ENCODE data around the gene GIPC3. TPM values are rescaled to one million over a fixed set of nuclear protein-coding genes. Genes with fewer than 3 reads are reported as not detected.

GIPC3 gene
- total RNA-seq, 6 experiments from 2014 or later, result 0.51 to 1.6 (median 0.80) TPM

- TF ChIP-seq POLR2A (IDR thresholded peaks at IDR 0.05) (no peak), CTCF (IDR thresholded peaks at IDR 0.05) (no peak)
- Histone ChIP-seq H3K4me1 (peaks cover 0 to 4% (median 0%) of the 10 kb centered on the region in 4 donors), H3K27me3 (no peaks in the 10 kb centered on the region), H3K4me3 (no peak overlapping the region), H3K9me3 (no peaks in the 10 kb centered on the region), H3K27ac (no peak overlapping the region), H3K36me3 (no peaks in the 10 kb centered on the region)
- DNase-seq (no peak), ATAC-seq (no peak)
- intact Hi-C loops (cut with DNase I), result no loop called here
- WGBS (ENCODE audit: insufficient coverage, low coverage, low lambda C conversion rate, missing lambda C conversion rate), result 94% methylated on average over 9 of the region's 43 CpGs
These were observed 46.0 kb downstream of the GIPC3 start for GRCh38 chr19:3631053-3631861.

GRCh38 chr19:3632098-3632497, 46.8 kb downstream of the GIPC3 start:
- no peaks in the 10 kb centered on the region for H3K36me3 ChIP-seq
- H3K27me3 ChIP-seq, result no peaks in the 10 kb centered on the region
- H3K9me3 ChIP-seq, result no peaks in the 10 kb centered on the region
- peaks cover 0 to 4% (median 0%) of the 10 kb centered on the region in 4 donors for H3K4me1 ChIP-seq
- no peak overlapping the region for H3K4me3 ChIP-seq
- 80% methylated on average over 1 of the region's 16 CpGs for WGBS (ENCODE audit: insufficient coverage, low coverage, low lambda C conversion rate, missing lambda C conversion rate)
- no peak overlapping the region for H3K27ac ChIP-seq
- intact Hi-C loops (cut with DNase I), result no loop called here
- ATAC-seq (no peak), DNase-seq (no peak)
- TF ChIP-seq CTCF (IDR thresholded peaks at IDR 0.05), result no peak
- TF ChIP-seq POLR2A (IDR thresholded peaks at IDR 0.05), result no peak

GRCh38 chr19:3632739-3633558, 47.7 kb downstream of the GIPC3 start:
- Histone ChIP-seq H3K9me3 (no peaks in the 10 kb centered on the region), H3K27me3 (no peaks in the 10 kb centered on the region), H3K4me3 (no peak overlapping the region), H3K27ac (no peak overlapping the region), H3K4me1 (no peaks in the 10 kb centered on the region), H3K36me3 (no peaks in the 10 kb centered on the region)
- DNase-seq (no peak), ATAC-seq (no peak)
- 82% methylated on average over 11 of the region's 50 CpGs for WGBS (ENCODE audit: insufficient coverage, low coverage, low lambda C conversion rate, missing lambda C conversion rate)
- intact Hi-C loops (cut with DNase I), result no loop called here
- TF ChIP-seq CTCF (IDR thresholded peaks at IDR 0.05) (no peak), POLR2A (IDR thresholded peaks at IDR 0.05) (no peak)

GRCh38 chr19:3633559-3633988, 48.3 kb downstream of the GIPC3 start:
- Histone ChIP-seq H3K4me3 (no peak overlapping the region), H3K4me1 (no peaks in the 10 kb centered on the region), H3K36me3 (no peaks in the 10 kb centered on the region), H3K27ac (no peak overlapping the region), H3K27me3 (no peaks in the 10 kb centered on the region), H3K9me3 (no peaks in the 10 kb centered on the region)
- TF ChIP-seq CTCF (IDR thresholded peaks at IDR 0.05), result no peak
- TF ChIP-seq POLR2A (IDR thresholded peaks at IDR 0.05), result no peak
- 81% methylated on average over 5 of the region's 22 CpGs for WGBS (ENCODE audit: insufficient coverage, low coverage, low lambda C conversion rate, missing lambda C conversion rate)
- DNase-seq, result no peak
- intact Hi-C loops (cut with DNase I), result no loop called here
- ATAC-seq, result no peak

Measured in right lobe of liver (tissue), 6 donors.